Nephron progenitor cell (in vitro differentiated cells): ENCODE results near the gene CXCL8.

Experiments used
- DNase-seq: peaks from one replicate; pipeline ENCODE4 v3.0.0; 2021
- H3K27ac Mint-ChIP-seq: 2 replicates; pipeline ENCODE4 v1.8.0; 2021; ENCODE audit warnings: mild to moderate bottlenecking, moderate library complexity, mixed read lengths
- H3K27me3 Mint-ChIP-seq: 2 replicates; pipeline ENCODE4 v1.8.0; 2021; ENCODE audit warnings: mild to moderate bottlenecking, low read depth, mixed read lengths; ENCODE audit not compliant: poor library complexity
- H3K36me3 Mint-ChIP-seq: 2 replicates; pipeline ENCODE4 v1.8.0; 2021; ENCODE audit warnings: low read depth, mixed read lengths
- H3K4me1 Mint-ChIP-seq: 2 replicates; pipeline ENCODE4 v1.8.0; 2021; ENCODE audit warnings: mixed read lengths
- H3K4me3 Mint-ChIP-seq: 2 replicates; pipeline ENCODE4 v1.8.0; 2021; ENCODE audit warnings: mild to moderate bottlenecking, moderate library complexity, mixed read lengths
- H3K9me3 Mint-ChIP-seq: 2 replicates; pipeline ENCODE4 v1.8.0; 2021; ENCODE audit warnings: mild to moderate bottlenecking, moderate library complexity, mixed read lengths
- CTCF ChIP-seq: fragments of 200-600 bp; sonication (generic); IDR thresholded peaks from 2 replicates; pipeline ENCODE4 v1.5.0; 2021; ENCODE audit warnings: antibody characterized with exemption

The CXCL8 gene

GRCh38 chr4:73751166-73751565 is 10.8 kb downstream of the CXCL8 start:
- DNase-seq: no peak
- Mint-ChIP-seq H3K36me3 (no peaks in the 10 kb centered on the region), H3K9me3 (no peaks in the 10 kb centered on the region), H3K27me3 (no peaks in the 10 kb centered on the region), H3K27ac (no peak overlapping the region), H3K4me3 (no peak overlapping the region), H3K4me1 (no peaks in the 10 kb centered on the region)
- no peak for TF ChIP-seq CTCF

- Mint-ChIP-seq H3K9me3 (no peaks in the 10 kb centered on the region), H3K27ac (no peak overlapping the region), H3K36me3 (no peaks in the 10 kb centered on the region), H3K27me3 (no peaks in the 10 kb centered on the region), H3K4me3 (no peak overlapping the region), H3K4me1 (no peaks in the 10 kb centered on the region)
- no peak for DNase-seq
- TF ChIP-seq CTCF: no peak
These were observed 11.5 kb downstream of the CXCL8 start for GRCh38 chr4:73751830-73752229.

- Mint-ChIP-seq H3K4me3 (no peak overlapping the region), H3K9me3 (no peaks in the 10 kb centered on the region), H3K27me3 (no peaks in the 10 kb centered on the region), H3K36me3 (no peaks in the 10 kb centered on the region), H3K4me1 (no peaks in the 10 kb centered on the region), H3K27ac (no peak overlapping the region)
- no peak for DNase-seq
- no peak for TF ChIP-seq CTCF
These were observed 12.1 kb downstream of the CXCL8 start for GRCh38 chr4:73752424-73752823.

DNA sequence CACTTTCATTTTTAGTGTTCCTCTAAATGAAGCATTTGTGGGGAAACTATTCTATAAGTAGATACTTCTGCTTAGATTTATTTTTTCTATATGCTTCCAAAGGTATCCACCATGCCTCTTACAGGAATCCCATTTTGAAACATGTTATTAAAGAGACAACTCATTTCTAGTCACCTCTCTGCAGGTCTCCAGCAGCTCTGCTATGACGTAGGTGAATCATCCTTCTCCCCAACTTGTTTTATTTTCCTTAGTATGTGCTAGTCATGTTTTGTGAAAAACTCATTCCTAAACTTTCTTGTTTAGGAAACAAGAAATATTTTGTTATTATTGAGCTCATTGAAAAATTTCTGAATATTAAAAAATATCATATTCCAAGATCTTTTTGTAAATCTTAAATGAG is 12.8 kb downstream of the CXCL8 start:
- no peaks in the 10 kb centered on the region for H3K9me3 Mint-ChIP-seq

DNA sequence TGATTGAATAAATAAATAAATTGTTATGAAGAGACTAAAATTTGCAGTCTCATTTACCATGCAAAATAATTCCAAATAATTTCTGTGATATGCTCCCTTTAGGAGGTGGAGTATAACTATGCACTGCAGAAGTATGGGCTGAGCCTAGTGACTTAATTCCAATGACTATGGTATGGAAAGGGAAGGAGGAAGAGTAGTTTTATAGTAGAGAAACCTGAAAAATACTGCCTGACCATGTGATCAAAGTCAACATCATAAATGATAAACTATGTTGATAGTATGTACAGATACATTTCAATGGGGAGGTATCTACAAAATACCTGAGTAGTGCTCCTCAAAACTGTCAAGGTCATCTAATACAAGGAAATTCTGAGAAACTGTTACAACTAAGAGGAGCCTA is 14.6 kb downstream of the CXCL8 start:
- no peaks in the 10 kb centered on the region for H3K4me1 Mint-ChIP-seq
- no peak for TF ChIP-seq CTCF

More for the DNA sequence above, 12.8 kb downstream of the CXCL8 start:
- TF ChIP-seq CTCF: no peak
- H3K27ac Mint-ChIP-seq: no peak overlapping the region
- H3K4me3 Mint-ChIP-seq: no peak overlapping the region
- H3K36me3 Mint-ChIP-seq: no peaks in the 10 kb centered on the region
- no peaks in the 10 kb centered on the region for H3K4me1 Mint-ChIP-seq
- no peak for DNase-seq
- no peaks in the 10 kb centered on the region for H3K27me3 Mint-ChIP-seq

DNA sequence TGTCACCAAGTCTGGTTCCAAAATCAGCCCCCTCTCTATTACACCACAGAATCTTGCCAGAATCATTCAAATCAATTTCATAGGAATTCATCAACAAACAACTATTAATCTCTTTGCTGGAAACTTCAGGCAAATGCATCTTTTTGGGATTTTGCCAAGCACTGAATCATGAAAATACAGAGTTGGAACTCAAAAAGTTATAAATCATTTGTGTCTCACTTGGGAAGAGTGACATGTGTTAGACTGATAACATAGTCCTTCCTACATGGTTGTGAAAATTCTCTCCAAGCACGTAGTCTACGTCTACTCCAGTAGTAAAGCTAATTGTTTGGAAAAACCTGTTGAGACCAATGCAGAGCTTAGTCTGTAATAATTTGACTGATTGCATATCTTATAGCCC is 19.0 kb downstream of the CXCL8 start:
- no peaks in the 10 kb centered on the region for H3K27me3 Mint-ChIP-seq
- no peak for DNase-seq

More for the DNA sequence above, 14.6 kb downstream of the CXCL8 start:
- H3K4me3 Mint-ChIP-seq: no peak overlapping the region
- no peaks in the 10 kb centered on the region for H3K36me3 Mint-ChIP-seq
- DNase-seq: no peak
- no peaks in the 10 kb centered on the region for H3K9me3 Mint-ChIP-seq
- no peak overlapping the region for H3K27ac Mint-ChIP-seq
- no peaks in the 10 kb centered on the region for H3K27me3 Mint-ChIP-seq

More for the DNA sequence above, 19.0 kb downstream of the CXCL8 start:
- H3K27ac Mint-ChIP-seq: no peak overlapping the region
- TF ChIP-seq CTCF: no peak
- no peak overlapping the region for H3K4me3 Mint-ChIP-seq
- H3K9me3 Mint-ChIP-seq: no peaks in the 10 kb centered on the region
- H3K36me3 Mint-ChIP-seq: no peaks in the 10 kb centered on the region
- H3K4me1 Mint-ChIP-seq: no peaks in the 10 kb centered on the region
